DND-41 (cell line): ENCODE data around the gene SECTM1.
A peak's percentile ranks its signal among the peaks of the same experiment; 100 is the strongest.

Experiments
- ATAC-seq: fragments of 200-7000 bp; cut with Tn5 transposase; 3 replicates; pipeline ENCODE4 v1.9.1; 2021; ENCODE audit warnings: low read depth; ENCODE audit not compliant: insufficient read depth
- DNase-seq: peaks from one replicate; pipeline ENCODE4 v3.0.0-alpha.2; 2020
- H2AFZ ChIP-seq: 2 replicates; pipeline ENCODE4 v1.6.0; 2012; ENCODE audit warnings: low read depth, low read length
- H3K27ac ChIP-seq: 2 replicates; pipeline ENCODE4 v1.5.1; 2012; ENCODE audit warnings: low read length, inconsistent platforms
- H3K27me3 ChIP-seq: fragments of 200-600 bp; sonication (generic); 2 replicates; pipeline ENCODE4 v1.6.0; 2012; ENCODE audit warnings: low read length, mild to moderate bottlenecking, inconsistent platforms; ENCODE audit not compliant: insufficient read depth, poor library complexity
- H3K36me3 ChIP-seq: 2 replicates; pipeline ENCODE4 v1.5.1; 2012; ENCODE audit warnings: low read length, inconsistent platforms; ENCODE audit not compliant: insufficient read depth
- H3K4me1 ChIP-seq: 2 replicates; pipeline ENCODE4 v1.5.1; 2012; ENCODE audit warnings: mild to moderate bottlenecking, low read length; ENCODE audit not compliant: insufficient read depth
- H3K4me2 ChIP-seq: 2 replicates; pipeline ENCODE4 v1.6.0; 2012; ENCODE audit warnings: mild to moderate bottlenecking, moderate library complexity, low read length, inconsistent platforms; ENCODE audit not compliant: insufficient read depth
- H3K4me3 ChIP-seq, 2 experiments: fragments of 200-600 bp in 1 of 2; shearing (Covaris generic) in 1 of 2; 2 replicates each; pipeline ENCODE4 v1.5.1; 2012 to 2016; ENCODE audit warnings: inconsistent platforms in 2 of 2, low read length in 2 of 2, mild to moderate bottlenecking in 2 of 2, low read depth in 1 of 2, moderate library complexity in 1 of 2
- H3K79me2 ChIP-seq: 2 replicates; pipeline ENCODE4 v1.6.0; 2012; ENCODE audit warnings: low read length, inconsistent platforms; ENCODE audit not compliant: insufficient read depth
- H3K9ac ChIP-seq: 2 replicates; pipeline ENCODE4 v1.6.0; 2012; ENCODE audit warnings: low read depth, mild to moderate bottlenecking, inconsistent platforms, low read length, moderate library complexity
- H3K9me3 ChIP-seq: 2 replicates; pipeline ENCODE4 v1.5.1; 2012; ENCODE audit warnings: low read length, moderate library complexity, mild to moderate bottlenecking, inconsistent platforms; ENCODE audit not compliant: insufficient read depth, severe bottlenecking
- H4K20me1 ChIP-seq: 2 replicates; pipeline ENCODE4 v1.6.0; 2012; ENCODE audit warnings: low read length; ENCODE audit not compliant: insufficient read depth
- EZH2 ChIP-seq: IDR thresholded peaks from 3 replicates; pipeline ENCODE4 v1.6.1; 2012; ENCODE audit warnings: borderline replicate concordance, low read depth, mild to moderate bottlenecking, moderate library complexity, low read length, inconsistent platforms; ENCODE audit not compliant: severe bottlenecking
- TF ChIP-seq, protein P1 (sequence below): IDR thresholded peaks from 2 replicates; pipeline ENCODE4 v1.5.1; 2012; ENCODE audit warnings: borderline replicate concordance, low read length, moderate library complexity, mild to moderate bottlenecking; ENCODE audit not compliant: poor library complexity, severe bottlenecking; ENCODE audit errors: extremely low read depth

Gene SECTM1

DNA sequence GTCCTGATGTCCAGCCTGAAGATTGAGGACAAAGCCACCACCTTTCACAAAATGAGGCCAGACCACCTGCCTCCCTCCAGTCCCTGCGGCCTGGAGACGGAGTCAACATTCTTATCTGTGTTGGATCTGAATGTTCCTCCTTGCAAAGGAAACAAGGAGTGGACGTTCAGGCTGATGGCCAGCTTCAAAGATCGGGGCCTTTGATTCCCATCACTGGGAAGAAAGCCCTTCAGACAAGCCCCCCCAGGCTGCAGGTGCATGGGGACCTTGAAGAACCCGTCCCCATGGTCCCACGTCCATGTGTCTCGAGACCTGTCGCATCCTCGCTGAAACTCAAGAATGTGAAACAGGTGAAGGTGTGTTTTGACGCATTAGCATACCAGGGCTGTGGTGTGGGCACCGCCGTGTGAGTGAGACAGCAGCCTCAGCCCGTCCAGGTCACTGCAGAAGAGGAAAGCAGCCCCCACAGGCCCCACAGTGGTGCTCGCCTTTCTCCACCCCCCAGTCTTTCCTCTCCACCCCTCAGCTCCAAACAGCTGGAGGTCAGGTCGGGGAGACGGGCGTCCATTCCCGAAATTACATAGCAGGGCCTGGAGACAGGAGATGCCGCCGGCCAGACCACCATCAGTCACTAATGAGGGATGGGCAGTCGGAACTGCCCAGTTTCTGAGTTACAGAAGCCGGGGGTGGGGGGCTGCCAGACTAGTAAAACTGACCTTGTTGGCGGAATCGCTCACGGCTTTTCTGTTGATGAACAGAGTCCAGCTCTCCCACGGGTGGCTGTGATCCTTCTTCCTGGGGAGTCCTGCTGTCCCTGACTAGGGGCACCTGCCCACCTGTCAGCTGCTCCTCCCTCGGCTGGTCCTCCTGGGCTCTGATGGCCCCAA, 59.2 kb downstream of the SECTM1 start:
- no peak for ATAC-seq

DNA sequence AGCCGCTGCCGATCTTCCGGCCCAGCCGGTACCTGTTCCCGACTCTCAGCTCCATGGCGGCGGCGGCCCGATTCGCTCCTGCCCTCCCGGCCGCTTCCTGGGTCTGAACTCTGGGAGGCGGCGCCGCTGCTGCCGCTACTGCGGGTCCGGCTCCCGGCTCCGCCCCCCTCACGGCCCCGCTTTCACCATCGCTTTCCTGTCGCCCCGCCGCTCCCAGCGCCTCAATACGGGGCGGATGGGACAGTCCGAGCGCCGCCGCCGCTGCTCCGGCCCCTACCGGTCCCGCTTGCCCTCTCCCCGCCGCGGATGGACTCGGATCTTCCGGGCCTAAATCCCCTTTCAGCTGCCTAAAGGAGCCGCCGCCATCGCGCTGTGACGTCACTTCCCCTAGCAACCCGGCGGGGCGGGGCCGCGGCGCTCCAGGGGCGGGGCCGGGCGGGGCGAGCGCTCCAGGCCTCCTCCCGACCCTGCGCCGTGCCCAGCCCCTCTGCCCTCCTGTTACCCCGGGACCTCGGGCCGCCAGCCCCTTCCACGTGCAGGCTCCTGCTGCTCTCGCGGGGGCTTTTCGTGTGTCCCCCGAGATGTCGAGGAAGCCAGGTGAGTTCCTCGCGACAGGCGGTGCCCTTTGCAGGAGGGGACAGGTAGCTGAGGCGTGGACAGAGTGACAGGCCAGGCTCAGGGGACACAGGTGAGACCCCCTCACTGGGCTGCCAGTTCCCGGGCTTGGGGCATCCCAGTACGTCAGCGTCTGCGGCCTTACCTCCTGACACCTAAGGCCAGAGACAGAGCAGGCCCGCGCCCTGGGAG, 60.0 kb downstream of the SECTM1 start, which contains the start of gene CSNK1D:
Gene CSNK1D (minus strand): TSS at position 374 of the 807 bp plus-strand sequence. CDS start 319 bp downstream, at position 55.
- peak within 1 kb of the TSS; percentile 75 to 86 for H3K4me3 ChIP-seq
- H3K4me2 ChIP-seq = peak within 1 kb of the TSS; percentile 98
- H2AFZ ChIP-seq = peak within 1 kb of the TSS; percentile 75
- H4K20me1 ChIP-seq = peaks cover 41% of the 10 kb centered on the region
- H3K27me3 ChIP-seq = no peaks in the 10 kb centered on the region
- peak within 1 kb of the TSS; percentile 86 for H3K9ac ChIP-seq
- no peaks in the 10 kb centered on the region for H3K9me3 ChIP-seq
- peak; percentile 93 for DNase-seq
- peaks cover 48% of the 10 kb centered on the region for H3K4me1 ChIP-seq
- H3K27ac ChIP-seq = peak within 1 kb of the TSS; percentile 86
- no peak for TF ChIP-seq EZH2
- TF ChIP-seq, protein P1, sequence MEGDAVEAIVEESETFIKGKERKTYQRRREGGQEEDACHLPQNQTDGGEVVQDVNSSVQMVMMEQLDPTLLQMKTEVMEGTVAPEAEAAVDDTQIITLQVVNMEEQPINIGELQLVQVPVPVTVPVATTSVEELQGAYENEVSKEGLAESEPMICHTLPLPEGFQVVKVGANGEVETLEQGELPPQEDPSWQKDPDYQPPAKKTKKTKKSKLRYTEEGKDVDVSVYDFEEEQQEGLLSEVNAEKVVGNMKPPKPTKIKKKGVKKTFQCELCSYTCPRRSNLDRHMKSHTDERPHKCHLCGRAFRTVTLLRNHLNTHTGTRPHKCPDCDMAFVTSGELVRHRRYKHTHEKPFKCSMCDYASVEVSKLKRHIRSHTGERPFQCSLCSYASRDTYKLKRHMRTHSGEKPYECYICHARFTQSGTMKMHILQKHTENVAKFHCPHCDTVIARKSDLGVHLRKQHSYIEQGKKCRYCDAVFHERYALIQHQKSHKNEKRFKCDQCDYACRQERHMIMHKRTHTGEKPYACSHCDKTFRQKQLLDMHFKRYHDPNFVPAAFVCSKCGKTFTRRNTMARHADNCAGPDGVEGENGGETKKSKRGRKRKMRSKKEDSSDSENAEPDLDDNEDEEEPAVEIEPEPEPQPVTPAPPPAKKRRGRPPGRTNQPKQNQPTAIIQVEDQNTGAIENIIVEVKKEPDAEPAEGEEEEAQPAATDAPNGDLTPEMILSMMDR = no peak
- H3K36me3 ChIP-seq = peaks cover 41% of the 10 kb centered on the region
- peak; percentile 87 for ATAC-seq
- peaks cover 49% of the 10 kb centered on the region for H3K79me2 ChIP-seq

More for the DNA sequence above, 59.2 kb downstream of the SECTM1 start:
- no peak for DNase-seq
- H3K4me2 ChIP-seq = peak overlapping the region; percentile 98
- H3K36me3 ChIP-seq = peaks cover 32% of the 10 kb centered on the region
- peak overlapping the region; percentile 86 for H3K9ac ChIP-seq
- H3K4me3 ChIP-seq = peak overlapping the region in 1 of 2 experiments; percentile 75; a peak in 2 of 4 replicates
- TF ChIP-seq, protein P1 = no peak
- no peak for TF ChIP-seq EZH2
- H2AFZ ChIP-seq = peak overlapping the region; percentile 75; the same call in 1 of the 2 replicates
- peaks cover 41% of the 10 kb centered on the region for H3K79me2 ChIP-seq
- peaks cover 42% of the 10 kb centered on the region for H3K4me1 ChIP-seq
- H3K27ac ChIP-seq = 0 out of 2 replicates have a peak overlapping the region, but pooled peaks have one; percentile 49
- H4K20me1 ChIP-seq = peaks cover 33% of the 10 kb centered on the region
- no peaks in the 10 kb centered on the region for H3K27me3 ChIP-seq
- H3K9me3 ChIP-seq = no peaks in the 10 kb centered on the region

DNA sequence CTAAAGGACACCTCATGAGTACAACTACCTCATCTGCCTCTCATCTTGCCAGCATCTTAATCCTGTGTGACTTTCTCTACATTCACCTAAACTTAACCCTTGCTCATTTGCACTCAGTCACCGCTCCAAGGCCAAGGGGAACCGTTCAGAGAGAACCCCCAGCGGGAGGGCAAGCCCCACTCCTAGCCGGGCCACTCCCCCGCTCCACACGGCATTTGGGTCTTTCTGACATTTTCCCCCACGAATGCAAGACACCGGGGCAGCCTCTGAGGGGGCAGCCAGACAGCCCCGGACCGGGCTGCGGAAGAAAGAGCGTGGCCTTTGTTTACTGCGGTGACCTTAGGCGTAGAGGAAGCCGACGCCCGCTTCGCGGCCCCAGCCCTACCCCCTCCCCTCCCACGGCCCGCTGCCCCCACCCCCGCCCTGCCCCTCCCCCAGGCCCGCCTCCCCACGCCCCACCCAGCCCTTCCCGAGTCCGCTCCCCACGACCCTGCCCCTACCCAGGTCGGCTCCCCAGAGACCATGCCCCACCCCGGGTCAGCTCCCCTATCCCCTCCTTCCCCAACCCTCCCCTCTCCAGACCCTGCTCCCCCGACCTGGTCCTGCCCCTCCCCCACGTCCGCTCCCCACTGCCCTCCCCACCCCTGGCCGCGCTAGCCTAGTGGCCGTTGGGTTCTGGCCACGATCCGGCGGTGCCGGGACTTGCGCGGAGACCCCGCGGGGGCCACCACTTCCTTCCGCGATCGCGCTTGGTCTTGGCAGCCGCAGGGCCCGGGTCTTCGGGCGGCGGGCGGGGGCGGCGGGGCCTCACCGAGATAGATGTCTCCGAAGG, 60.9 kb downstream of the SECTM1 start:
- Histone ChIP-seq H3K4me1 (peaks cover 49% of the 10 kb centered on the region), H3K79me2 (peaks cover 57% of the 10 kb centered on the region), H3K36me3 (peaks cover 49% of the 10 kb centered on the region), H3K4me2 (peak overlapping the region; percentile 98), H3K9ac (peak overlapping the region; percentile 86), H4K20me1 (peaks cover 50% of the 10 kb centered on the region), H3K9me3 (no peaks in the 10 kb centered on the region), H3K27ac (peak overlapping the region; percentile 86), H3K4me3 (peak overlapping the region; percentile 75 to 86), H3K27me3 (no peaks in the 10 kb centered on the region), H2AFZ (peak overlapping the region; percentile 71)
- DNase-seq = peak; percentile 57
- TF ChIP-seq, protein P1 = no peak
- TF ChIP-seq EZH2 = no peak
- peak; percentile 27 for ATAC-seq
